HG03565 (cell line): ENCODE measurements around the gene TSHZ1.
"Not testable (repeated sequence)": the region's sequence is repeated elsewhere in the genome, so short reads cannot be mapped to it uniquely, and the experiment has no call there.

Source experiments
- ATAC-seq: cut with Tn5 transposase; IDR thresholded peaks from one replicate; pipeline ENCODE4 v1.9.1; 2021; ENCODE audit warnings: mild to moderate bottlenecking, moderate library complexity; ENCODE audit not compliant: unreplicated experiment

Gene TSHZ1

DNA sequence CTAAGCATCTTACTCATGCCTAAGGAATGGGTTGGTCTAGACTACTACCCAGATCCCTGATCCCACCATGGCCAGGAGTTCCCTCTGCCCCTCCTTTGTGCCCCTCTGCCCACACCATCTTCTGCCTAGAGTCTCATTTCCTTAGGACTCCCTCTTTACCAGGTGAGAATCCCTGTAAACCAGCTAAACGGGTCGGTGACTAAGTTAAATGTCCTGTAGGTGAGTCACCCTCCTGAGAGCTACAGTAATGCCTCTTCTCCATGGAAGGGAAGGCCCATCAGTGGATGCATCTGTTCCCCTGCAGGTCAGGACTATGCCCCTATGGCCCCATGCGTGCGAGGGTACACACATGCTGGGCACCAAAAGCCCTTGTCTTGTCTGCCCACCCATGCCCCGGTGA lies 27.1 kb upstream of the TSHZ1 start:
- no peak for ATAC-seq

DNA sequence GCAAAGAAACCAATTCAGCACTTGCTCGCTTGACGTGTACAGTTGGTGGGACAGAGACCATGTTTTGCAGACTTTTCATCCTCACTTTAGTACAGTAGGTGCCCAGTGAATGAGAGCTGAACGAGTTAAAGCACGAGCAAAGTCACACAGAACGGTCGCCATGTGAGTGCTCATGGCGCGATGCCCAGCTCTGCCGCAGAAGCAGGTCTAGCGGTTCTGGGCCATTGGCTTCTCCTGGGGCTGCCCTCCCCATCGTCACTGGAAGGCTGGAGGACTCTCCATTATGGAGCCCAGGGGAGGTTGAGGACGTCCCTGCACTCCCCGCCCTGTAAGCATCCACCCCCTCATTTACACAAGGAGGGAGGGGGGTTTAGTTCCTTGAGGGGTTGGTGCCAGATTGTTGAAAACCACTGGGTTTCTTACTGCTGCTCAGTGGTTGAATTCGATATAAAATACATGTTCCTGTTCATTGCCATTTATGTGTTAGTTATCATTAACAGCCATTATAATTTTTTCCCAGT lies 26.6 kb upstream of the TSHZ1 start:
- ATAC-seq, result no peak

- ATAC-seq, result no peak
Measured at GRCh38 chr18:75185460-75185859, 25.1 kb upstream of the TSHZ1 start.

GRCh38 chr18:75187702-75188101 lies 22.9 kb upstream of the TSHZ1 start:
- not testable (repeated sequence) for ATAC-seq

- no peak for ATAC-seq
Measured at GRCh38 chr18:75189696-75190095, 20.9 kb upstream of the TSHZ1 start.

DNA sequence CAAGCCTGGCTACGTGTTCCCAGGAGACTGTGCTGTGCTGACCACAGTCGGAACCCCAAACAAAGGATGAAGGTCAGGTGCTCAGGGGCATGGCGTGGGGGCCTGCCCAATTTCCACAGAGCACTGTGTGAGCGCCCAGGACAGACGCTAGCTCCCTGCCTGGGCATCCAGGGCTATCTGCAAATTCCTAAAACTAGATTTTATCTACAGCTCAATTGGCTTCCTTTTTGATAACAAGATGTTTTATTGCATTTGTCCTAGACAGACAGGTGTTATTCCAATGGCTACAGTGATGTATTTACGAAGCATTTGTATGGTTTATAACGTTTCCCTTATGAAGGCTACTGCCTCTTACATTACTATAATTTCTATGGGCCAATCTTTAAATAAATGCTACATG lies 17.7 kb upstream of the TSHZ1 start:
- ATAC-seq, result no peak

DNA sequence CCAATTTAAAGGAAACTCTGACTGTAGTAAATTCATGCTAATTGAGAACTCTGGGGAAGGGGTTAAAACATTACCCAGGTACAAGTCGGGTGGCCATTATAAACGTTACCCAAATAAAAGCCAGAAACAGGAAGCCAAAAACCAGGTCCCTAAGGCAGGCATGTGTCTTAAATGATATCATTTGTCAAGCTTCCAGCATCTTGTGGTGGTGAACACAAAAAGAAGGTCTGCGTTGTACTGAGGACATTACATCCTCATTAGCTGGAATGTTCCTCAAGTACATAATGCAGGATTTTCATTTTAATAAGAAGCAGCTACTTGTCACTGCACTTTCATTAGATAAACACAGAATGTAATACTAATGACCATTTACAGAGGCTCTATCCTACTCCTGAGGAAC lies 12.6 kb upstream of the TSHZ1 start:
- no peak for ATAC-seq

DNA sequence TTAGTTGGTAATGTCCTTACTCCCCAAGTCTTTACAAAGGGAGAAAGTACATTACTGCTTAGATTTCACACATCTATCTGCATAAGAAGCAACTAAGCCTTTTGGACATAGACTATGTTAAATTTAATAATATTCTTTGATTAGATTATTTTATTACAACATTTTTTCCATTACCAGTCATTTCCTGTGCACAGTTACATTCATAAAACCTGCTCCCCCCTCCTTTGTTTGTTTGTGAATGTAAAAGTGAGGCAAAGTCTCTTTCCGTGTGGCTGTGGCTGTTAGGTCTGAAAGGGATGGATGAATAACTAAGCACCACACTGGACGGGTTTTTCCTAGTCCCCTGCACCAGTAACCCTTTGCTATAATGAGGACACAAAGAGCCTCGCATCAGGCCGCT lies 11.3 kb upstream of the TSHZ1 start:
- ATAC-seq, result no peak

DNA sequence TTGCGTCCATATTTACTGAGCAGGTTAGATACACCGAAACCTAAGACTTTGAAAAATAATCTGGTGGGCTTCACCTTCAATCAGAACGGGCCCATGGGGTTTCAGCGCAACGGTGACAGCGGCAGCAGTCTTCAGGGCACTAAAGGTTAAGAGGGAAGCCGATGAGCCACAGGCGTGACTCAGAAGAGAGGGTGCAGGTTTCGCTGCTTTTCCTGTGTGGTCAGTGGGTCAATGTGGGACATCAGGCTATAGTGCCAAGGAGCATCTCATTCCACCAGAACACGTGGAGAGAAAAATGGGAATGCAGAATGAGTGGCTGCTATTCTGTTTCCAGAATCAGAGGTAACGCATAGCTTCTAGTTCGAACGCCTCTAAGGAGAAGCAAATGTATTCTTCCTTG lies 10.5 kb upstream of the TSHZ1 start:
- ATAC-seq, result no peak

- no peak for ATAC-seq
Measured at GRCh38 chr18:75200605-75201280, 9.9 kb upstream of the TSHZ1 start.

- ATAC-seq, result no peak
Measured at GRCh38 chr18:75201282-75202270, 9.0 kb upstream of the TSHZ1 start.

DNA sequence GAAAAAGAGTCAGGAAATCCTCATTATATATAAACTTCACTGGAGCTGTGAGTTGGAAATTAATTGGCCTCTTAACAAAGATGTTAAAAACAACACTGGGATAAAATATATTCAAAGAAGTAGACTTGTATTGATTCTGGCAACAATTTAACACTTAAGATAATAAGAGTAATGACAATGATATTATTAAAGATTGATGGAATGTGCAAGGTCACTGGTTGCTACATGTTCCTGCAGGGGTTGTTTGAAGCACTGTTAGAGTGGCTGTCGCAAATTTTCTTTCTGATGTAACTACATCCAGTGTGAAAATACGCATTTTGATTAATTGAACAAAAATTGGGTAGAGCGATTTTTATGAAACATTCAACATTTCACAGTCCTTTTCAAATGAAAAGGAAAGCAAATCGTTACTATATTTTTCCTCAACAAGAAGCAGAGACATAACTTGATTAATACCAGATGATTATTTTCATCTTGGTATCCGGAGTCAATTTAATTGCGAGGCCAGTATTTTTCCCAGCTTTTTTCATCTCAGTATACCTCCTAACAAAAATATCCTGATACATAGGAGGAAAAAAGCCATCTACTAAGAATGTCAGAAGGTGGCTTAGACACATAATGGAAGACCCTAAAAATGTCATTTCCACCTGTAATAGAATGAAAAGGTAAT lies 7.8 kb upstream of the TSHZ1 start:
- no peak for ATAC-seq

GRCh38 chr18:75203416-75204268 lies 7.0 kb upstream of the TSHZ1 start:
- no peak for ATAC-seq

GRCh38 chr18:75204269-75204731 lies 6.3 kb upstream of the TSHZ1 start:
- ATAC-seq, result no peak

- no peak for ATAC-seq
Measured at GRCh38 chr18:75204732-75205513, 5.7 kb upstream of the TSHZ1 start.

DNA sequence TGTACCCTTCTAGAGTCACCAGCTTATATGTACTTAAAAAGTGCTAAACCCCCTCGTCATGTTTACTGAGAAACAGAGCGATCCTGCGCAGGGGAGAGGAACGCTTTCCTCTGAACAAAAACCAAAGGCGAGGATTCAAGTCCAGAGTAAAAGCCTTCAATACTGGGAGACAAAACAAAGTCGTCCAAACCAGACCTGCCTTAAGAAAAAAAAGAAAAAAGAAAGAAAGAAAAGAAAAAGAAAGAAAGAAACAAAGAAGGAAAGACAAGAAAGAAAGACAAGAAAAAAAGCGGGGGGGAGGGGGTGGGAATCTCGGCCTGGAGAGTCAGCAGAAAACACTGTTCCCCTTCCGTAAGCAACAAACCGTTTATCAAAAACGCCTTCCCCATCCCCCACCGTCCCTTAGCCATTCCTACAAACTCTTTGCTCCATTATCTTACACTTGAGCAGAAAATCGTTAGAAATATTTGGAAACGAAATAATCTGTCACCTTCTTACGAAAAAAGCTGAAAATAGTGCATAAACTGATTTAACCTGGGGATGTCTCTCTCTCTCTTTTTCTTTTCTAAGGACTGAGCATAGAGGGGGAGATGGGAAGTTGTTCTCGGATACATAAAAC lies 5.0 kb upstream of the TSHZ1 start:
- no peak for ATAC-seq

DNA sequence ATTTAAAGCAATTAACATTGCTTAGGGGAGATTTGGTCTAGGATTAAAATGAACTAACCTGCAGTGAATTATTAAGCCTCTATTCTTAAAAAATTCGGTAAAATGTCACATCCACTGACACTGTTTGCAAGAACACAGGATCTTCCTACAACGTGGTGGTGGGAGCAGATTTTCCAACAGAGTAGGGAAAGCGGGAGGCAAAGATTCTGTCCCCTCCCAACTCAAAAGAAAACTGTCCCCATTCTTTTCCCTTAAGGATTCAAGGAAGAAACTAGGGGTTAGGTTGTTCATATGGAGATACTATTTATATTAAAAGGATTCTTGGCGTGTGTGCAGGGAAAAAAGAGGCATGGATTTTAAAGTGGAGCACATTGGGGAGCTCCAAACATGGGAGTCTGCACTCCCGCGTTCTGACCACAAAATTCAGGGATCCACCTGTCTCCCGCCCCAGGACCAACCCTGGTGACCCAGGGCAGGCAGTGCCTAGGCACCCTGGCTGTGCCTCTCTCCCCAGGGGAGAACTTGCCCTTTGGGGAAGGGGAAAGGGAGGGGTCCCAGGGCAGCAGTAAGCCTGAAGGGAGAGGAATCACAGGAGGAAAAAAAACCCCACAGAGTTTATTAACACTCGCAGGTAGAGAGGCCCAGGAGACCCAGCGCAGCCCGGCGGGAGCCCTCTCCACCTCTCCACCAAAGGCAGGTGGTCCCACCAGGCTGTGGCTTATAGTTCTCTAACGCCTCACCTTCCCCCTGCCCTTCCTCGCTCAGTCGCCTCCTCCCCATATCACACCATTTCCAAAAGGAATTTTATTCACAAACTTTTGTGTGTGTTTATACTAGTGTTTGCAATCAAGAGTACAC lies 3.9 kb upstream of the TSHZ1 start:
- ATAC-seq, result no peak
